Measurements from ENCODE around the gene NSUN5. TPM values are rescaled to one million over a fixed set of nuclear protein-coding genes. Genes with fewer than 3 reads are reported as not detected.
A peak's percentile ranks its signal among the peaks of the same experiment; 100 is the strongest.

Gene NSUN5
- total and polyA plus RNA-seq, 9 of the 15 experiments (the other 6 are each of a cell fraction or from before 2014, with no cell fraction given), result 4.7 to 115 (median 43.0) TPM

DNA sequence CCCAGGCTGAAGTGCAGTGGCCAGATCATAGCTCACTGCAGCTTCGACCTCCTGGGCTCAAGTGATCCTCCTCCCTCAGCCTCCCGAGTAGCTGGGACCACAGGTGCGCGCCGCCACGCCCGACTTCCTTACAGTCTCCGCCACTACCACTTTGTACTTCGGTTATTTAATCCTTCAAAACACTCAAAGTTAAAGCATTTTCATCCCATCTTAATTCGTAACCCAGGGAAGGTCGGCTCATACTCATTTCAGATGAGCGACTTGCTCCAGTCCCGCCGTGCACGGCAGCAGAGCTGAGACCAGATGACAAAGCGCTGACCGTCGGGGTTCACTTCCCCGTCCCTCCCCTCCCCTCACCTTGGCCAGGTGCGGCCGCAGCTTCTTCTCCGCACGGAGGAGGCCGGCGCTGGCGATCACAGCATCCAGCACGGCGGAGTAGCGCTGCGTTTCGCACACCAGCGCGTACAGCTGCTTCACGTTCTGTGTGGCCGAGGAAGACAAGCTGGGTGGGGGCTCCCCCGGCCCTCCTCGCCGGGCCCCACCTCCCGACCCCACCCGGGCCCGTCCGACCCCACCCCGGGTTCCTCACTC lies 457 bp downstream of the NSUN5 start (continued):
- TF ChIP-seq, protein P1, sequence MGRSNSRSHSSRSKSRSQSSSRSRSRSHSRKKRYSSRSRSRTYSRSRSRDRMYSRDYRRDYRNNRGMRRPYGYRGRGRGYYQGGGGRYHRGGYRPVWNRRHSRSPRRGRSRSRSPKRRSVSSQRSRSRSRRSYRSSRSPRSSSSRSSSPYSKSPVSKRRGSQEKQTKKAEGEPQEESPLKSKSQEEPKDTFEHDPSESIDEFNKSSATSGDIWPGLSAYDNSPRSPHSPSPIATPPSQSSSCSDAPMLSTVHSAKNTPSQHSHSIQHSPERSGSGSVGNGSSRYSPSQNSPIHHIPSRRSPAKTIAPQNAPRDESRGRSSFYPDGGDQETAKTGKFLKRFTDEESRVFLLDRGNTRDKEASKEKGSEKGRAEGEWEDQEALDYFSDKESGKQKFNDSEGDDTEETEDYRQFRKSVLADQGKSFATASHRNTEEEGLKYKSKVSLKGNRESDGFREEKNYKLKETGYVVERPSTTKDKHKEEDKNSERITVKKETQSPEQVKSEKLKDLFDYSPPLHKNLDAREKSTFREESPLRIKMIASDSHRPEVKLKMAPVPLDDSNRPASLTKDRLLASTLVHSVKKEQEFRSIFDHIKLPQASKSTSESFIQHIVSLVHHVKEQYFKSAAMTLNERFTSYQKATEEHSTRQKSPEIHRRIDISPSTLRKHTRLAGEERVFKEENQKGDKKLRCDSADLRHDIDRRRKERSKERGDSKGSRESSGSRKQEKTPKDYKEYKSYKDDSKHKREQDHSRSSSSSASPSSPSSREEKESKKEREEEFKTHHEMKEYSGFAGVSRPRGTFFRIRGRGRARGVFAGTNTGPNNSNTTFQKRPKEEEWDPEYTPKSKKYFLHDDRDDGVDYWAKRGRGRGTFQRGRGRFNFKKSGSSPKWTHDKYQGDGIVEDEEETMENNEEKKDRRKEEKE (IDR thresholded peaks at IDR 0.05; ENCODE audit: borderline replicate concordance in 1 of 2, control insufficient read depth in 1 of 2, low read depth in 2 of 2, low read length in 1 of 2), result no peak
- TF ChIP-seq, protein P2, sequence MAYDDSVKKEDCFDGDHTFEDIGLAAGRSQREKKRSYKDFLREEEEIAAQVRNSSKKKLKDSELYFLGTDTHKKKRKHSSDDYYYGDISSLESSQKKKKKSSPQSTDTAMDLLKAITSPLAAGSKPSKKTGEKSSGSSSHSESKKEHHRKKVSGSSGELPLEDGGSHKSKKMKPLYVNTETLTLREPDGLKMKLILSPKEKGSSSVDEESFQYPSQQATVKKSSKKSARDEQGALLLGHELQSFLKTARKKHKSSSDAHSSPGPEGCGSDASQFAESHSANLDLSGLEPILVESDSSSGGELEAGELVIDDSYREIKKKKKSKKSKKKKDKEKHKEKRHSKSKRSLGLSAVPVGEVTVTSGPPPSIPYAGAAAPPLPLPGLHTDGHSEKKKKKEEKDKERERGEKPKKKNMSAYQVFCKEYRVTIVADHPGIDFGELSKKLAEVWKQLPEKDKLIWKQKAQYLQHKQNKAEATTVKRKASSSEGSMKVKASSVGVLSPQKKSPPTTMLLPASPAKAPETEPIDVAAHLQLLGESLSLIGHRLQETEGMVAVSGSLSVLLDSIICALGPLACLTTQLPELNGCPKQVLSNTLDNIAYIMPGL (CRISPR knock-in tag; IDR thresholded peaks at IDR 0.05), result peak; percentile 62; the same call in 1 of the 2 replicates
- no peak for TF ChIP-seq GATA2 (CRISPR knock-in tag; IDR thresholded peaks at IDR 0.05)
- no peak for TF ChIP-seq CBFA2T3 (IDR thresholded peaks at IDR 0.05)
- no peak for TF ChIP-seq GATAD2B (IDR thresholded peaks at IDR 0.05; ENCODE audit: borderline replicate concordance)

Measured in K562 (cell line).